Measurements from ENCODE around the gene BSG. TPM values are rescaled to one million over a fixed set of nuclear protein-coding genes. Genes with fewer than 3 reads are reported as not detected.

Gene BSG
- total RNA-seq, 1 experiment from 2014 or later, result 618 TPM

GRCh38 chr19:547117-547516, 25.3 kb upstream of the BSG start:
- Histone ChIP-seq H3K9me3 (no peaks in the 10 kb centered on the region), H3K27me3 (replicated peaks; ENCODE audit: control insufficient read depth, insufficient read depth, low read length) (no peaks in the 10 kb centered on the region), H3K36me3 (ENCODE audit: control insufficient read depth, insufficient read depth, low read length) (no peaks in the 10 kb centered on the region), H3K4me3 (ENCODE audit: low read depth, low read length) (no peak overlapping the region), H3K4me1 (no peaks in the 10 kb centered on the region)
- H3K27ac Mint-ChIP-seq (ENCODE audit: unreplicated experiment), result no peak overlapping the region
- H3K36me3 Mint-ChIP-seq (ENCODE audit: insufficient read depth, unreplicated experiment), result peaks cover 26% of the 10 kb centered on the region
- H3K27me3 Mint-ChIP-seq (ENCODE audit: insufficient read depth, unreplicated experiment), result no peaks in the 10 kb centered on the region
- BruUV-seq (replicated peaks), result no TSS peak
- TF ChIP-seq, protein P1, sequence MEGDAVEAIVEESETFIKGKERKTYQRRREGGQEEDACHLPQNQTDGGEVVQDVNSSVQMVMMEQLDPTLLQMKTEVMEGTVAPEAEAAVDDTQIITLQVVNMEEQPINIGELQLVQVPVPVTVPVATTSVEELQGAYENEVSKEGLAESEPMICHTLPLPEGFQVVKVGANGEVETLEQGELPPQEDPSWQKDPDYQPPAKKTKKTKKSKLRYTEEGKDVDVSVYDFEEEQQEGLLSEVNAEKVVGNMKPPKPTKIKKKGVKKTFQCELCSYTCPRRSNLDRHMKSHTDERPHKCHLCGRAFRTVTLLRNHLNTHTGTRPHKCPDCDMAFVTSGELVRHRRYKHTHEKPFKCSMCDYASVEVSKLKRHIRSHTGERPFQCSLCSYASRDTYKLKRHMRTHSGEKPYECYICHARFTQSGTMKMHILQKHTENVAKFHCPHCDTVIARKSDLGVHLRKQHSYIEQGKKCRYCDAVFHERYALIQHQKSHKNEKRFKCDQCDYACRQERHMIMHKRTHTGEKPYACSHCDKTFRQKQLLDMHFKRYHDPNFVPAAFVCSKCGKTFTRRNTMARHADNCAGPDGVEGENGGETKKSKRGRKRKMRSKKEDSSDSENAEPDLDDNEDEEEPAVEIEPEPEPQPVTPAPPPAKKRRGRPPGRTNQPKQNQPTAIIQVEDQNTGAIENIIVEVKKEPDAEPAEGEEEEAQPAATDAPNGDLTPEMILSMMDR (IDR thresholded peaks at IDR 0.05; ENCODE audit: insufficient read depth in 1 of 2, low read depth in 1 of 2, low read length in 1 of 2, severe bottlenecking in 1 of 2, unreplicated experiment in 1 of 2), result no peak
- no peak for DNase-seq
- ChIA-PET POLR2A (no interaction called here), CTCF (no interaction called here)
- no peaks in the 10 kb centered on the region for H3K9me3 Mint-ChIP-seq (ENCODE audit: unreplicated experiment)
- peaks cover 9% of the 10 kb centered on the region for H3K4me1 Mint-ChIP-seq (ENCODE audit: low read depth, unreplicated experiment)
- intact Hi-C loops (cut with micrococcal nuclease; ENCODE audit: unreplicated experiment), result no loop called here
- H3K4me3 Mint-ChIP-seq (ENCODE audit: unreplicated experiment), result no peak overlapping the region

- Mint-ChIP-seq H3K27me3 (ENCODE audit: insufficient read depth, unreplicated experiment) (no peaks in the 10 kb centered on the region), H3K27ac (ENCODE audit: unreplicated experiment) (no peak overlapping the region), H3K36me3 (ENCODE audit: insufficient read depth, unreplicated experiment) (peaks cover 31% of the 10 kb centered on the region), H3K4me3 (ENCODE audit: unreplicated experiment) (no peak overlapping the region), H3K4me1 (ENCODE audit: low read depth, unreplicated experiment) (peaks cover 9% of the 10 kb centered on the region), H3K9me3 (ENCODE audit: unreplicated experiment) (no peaks in the 10 kb centered on the region)
- Histone ChIP-seq H3K4me1 (no peaks in the 10 kb centered on the region), H3K27me3 (replicated peaks; ENCODE audit: control insufficient read depth, insufficient read depth, low read length) (no peaks in the 10 kb centered on the region), H3K36me3 (ENCODE audit: control insufficient read depth, insufficient read depth, low read length) (no peaks in the 10 kb centered on the region), H3K4me3 (ENCODE audit: low read depth, low read length) (no peak overlapping the region), H3K9me3 (no peaks in the 10 kb centered on the region)
- BruUV-seq (replicated peaks), result no TSS peak
- ChIA-PET POLR2A (interaction anchor here (0.6 kb wide), 1 partner anchor 25 kb away, joined by 8 read pairs; no protein-coding TSS in a partner anchor), CTCF (no interaction called here)
- intact Hi-C loops (cut with micrococcal nuclease; ENCODE audit: unreplicated experiment), result no loop called here
- no peak for DNase-seq
- TF ChIP-seq, protein P1 (IDR thresholded peaks at IDR 0.05; ENCODE audit: insufficient read depth in 1 of 2, low read depth in 1 of 2, low read length in 1 of 2, severe bottlenecking in 1 of 2, unreplicated experiment in 1 of 2), result no peak
Observed at GRCh38 chr19:547836-548720, 24.3 kb upstream of the BSG start.

GRCh38 chr19:548886-549830, 23.2 kb upstream of the BSG start:
- DNase-seq, result no peak
- H3K9me3 Mint-ChIP-seq (ENCODE audit: unreplicated experiment), result no peaks in the 10 kb centered on the region
- Histone ChIP-seq H3K9me3 (no peaks in the 10 kb centered on the region), H3K27me3 (replicated peaks; ENCODE audit: control insufficient read depth, insufficient read depth, low read length) (no peaks in the 10 kb centered on the region), H3K4me1 (no peaks in the 10 kb centered on the region), H3K4me3 (ENCODE audit: low read depth, low read length) (no peak overlapping the region), H3K36me3 (ENCODE audit: control insufficient read depth, insufficient read depth, low read length) (no peaks in the 10 kb centered on the region)
- intact Hi-C loops (cut with micrococcal nuclease; ENCODE audit: unreplicated experiment), result no loop called here
- H3K36me3 Mint-ChIP-seq (ENCODE audit: insufficient read depth, unreplicated experiment), result peaks cover 21% of the 10 kb centered on the region
- BruUV-seq (replicated peaks), result no TSS peak
- H3K27ac Mint-ChIP-seq (ENCODE audit: unreplicated experiment), result no peak overlapping the region
- TF ChIP-seq, protein P1 (IDR thresholded peaks at IDR 0.05; ENCODE audit: insufficient read depth in 1 of 2, low read depth in 1 of 2, low read length in 1 of 2, severe bottlenecking in 1 of 2, unreplicated experiment in 1 of 2), result no peak
- H3K4me1 Mint-ChIP-seq (ENCODE audit: low read depth, unreplicated experiment), result peaks cover 9% of the 10 kb centered on the region
- no peaks in the 10 kb centered on the region for H3K27me3 Mint-ChIP-seq (ENCODE audit: insufficient read depth, unreplicated experiment)
- ChIA-PET POLR2A (no interaction called here), CTCF (no interaction called here)
- no peak overlapping the region for H3K4me3 Mint-ChIP-seq (ENCODE audit: unreplicated experiment)

Measured in Caco-2 (cell line).